Measurements from ENCODE around the gene CDC27. TPM values are rescaled to one million over a fixed set of nuclear protein-coding genes. Genes with fewer than 3 reads are reported as not detected.

Gene CDC27
- total RNA-seq, 1 donor from 2014 or later = 125 TPM

Other genes starting within 250 kb of the CDC27 start
- 1.6 and 1.8 TPM in 2 replicates for gene RPRML, start 210.0 kb downstream of the CDC27 start, total RNA-seq
- not detected in 2 replicates for gene MYL4, start 20.1 kb upstream of the CDC27 start, total RNA-seq
- 0.09 and 0.11 TPM in 2 replicates for gene ITGB3, start 64.5 kb upstream of the CDC27 start, total RNA-seq
- gene EFCAB13, start 134.7 kb upstream of the CDC27 start, total RNA-seq = 1.5 and 2.2 TPM in 2 replicates

All from neural crest cell (in vitro differentiated cells).